Activated T-helper 1 cell treated with anti-CD3 and anti-CD28 coated beads, Interleukin-2, amount 50 U/mL, for 16 hours (primary cell): ENCODE measurements around the gene CCDC18.

Experiments
- DNase-seq, 2 donors: peaks; one replicate each; pipeline ENCODE4 v3.0.0-alpha.2; 2020; ENCODE audit warnings: low read depth in 1 of 2, low spot score in 1 of 2

CCDC18 gene

GRCh38 chr1:93296555-93297154, 116.1 kb downstream of the CCDC18 start:
- DNase-seq = no peak

- no peak for DNase-seq
These were observed 120.6 kb downstream of the CCDC18 start for GRCh38 chr1:93301131-93301530.

- no peak for DNase-seq
These were observed 121.6 kb downstream of the CCDC18 start for GRCh38 chr1:93302078-93302477.

GRCh38 chr1:93304716-93305138, 124.2 kb downstream of the CCDC18 start:
- peak in 1 of 2 donors; percentile 4 for DNase-seq

- no peak for DNase-seq
These were observed 126.4 kb downstream of the CCDC18 start for GRCh38 chr1:93306920-93307319.

GRCh38 chr1:93313026-93313425, 132.5 kb downstream of the CCDC18 start:
- no peak for DNase-seq

- DNase-seq = no peak
These were observed 136.7 kb downstream of the CCDC18 start for GRCh38 chr1:93317207-93317606.

GRCh38 chr1:93317943-93318342, 137.4 kb downstream of the CCDC18 start:
- no peak for DNase-seq

- DNase-seq = no peak
These were observed 141.2 kb downstream of the CCDC18 start for GRCh38 chr1:93321720-93322119.

- no peak for DNase-seq
These were observed 141.8 kb downstream of the CCDC18 start for GRCh38 chr1:93322349-93322748.

- no peak for DNase-seq
These were observed 142.8 kb downstream of the CCDC18 start for GRCh38 chr1:93323185-93323820.

- no peak for DNase-seq
These were observed 144.3 kb downstream of the CCDC18 start for GRCh38 chr1:93324486-93325464.
